ENCODE data around the gene ZFC3H1. TPM values are rescaled to one million over a fixed set of nuclear protein-coding genes. Genes with fewer than 3 reads are reported as not detected.

The ZFC3H1 gene
- polyA plus RNA-seq, 1 experiment, result 12.6 TPM

GRCh38 chr12:71685914-71686657, 22.4 kb upstream of the ZFC3H1 start, which contains the start of gene TMEM19:
TSS of gene TMEM19 (plus strand) at chr12:71686082. CDS start at chr12:71686681, 599 bp downstream.
- POLR2A ChIA-PET, result interaction anchor here (1.0 kb wide), 2 partner anchors 23 kb away, joined by 3 read pairs; partner anchors contain the start of gene ZFC3H1
- CTCF ChIA-PET, result interaction anchor here (0.9 to 2.4 kb wide), 9 partner anchors 9 to 61 kb away, joined by 3 to 10 read pairs (median 3); partner anchors contain the start of genes THAP2 and ZFC3H1
- TF ChIP-seq CTCF (IDR thresholded peaks at IDR 0.05; ENCODE audit: insufficient read depth, low read depth, low read length), result peak; percentile 44; the same call in 1 of the 2 replicates
- no peaks in the 10 kb centered on the region for H3K27me3 ChIP-seq (ENCODE audit: control insufficient read depth, insufficient read depth, low read length)
- peak within 1 kb of the TSS; percentile 85 for H3K4me3 ChIP-seq (ENCODE audit: low read depth, low read length)
- peak; percentile 56 for DNase-seq (ENCODE audit: low read depth)
- no peaks in the 10 kb centered on the region for H3K36me3 ChIP-seq (ENCODE audit: control insufficient read depth, insufficient read depth, low read length)

GRCh38 chr12:71685312-71685906, 21.8 kb upstream of the ZFC3H1 start:
- no peak for DNase-seq (ENCODE audit: low read depth)
- ChIA-PET POLR2A (interaction anchor here (1.0 kb wide), 1 partner anchor 22 kb away, joined by 3 read pairs; the partner anchor contains the start of gene ZFC3H1), CTCF (interaction anchor here (1.0 to 2.4 kb wide), 7 partner anchors 11 to 61 kb away, joined by 3 to 10 read pairs (median 7); partner anchors contain the start of genes THAP2 and ZFC3H1)
- Histone ChIP-seq H3K27me3 (ENCODE audit: control insufficient read depth, insufficient read depth, low read length) (no peaks in the 10 kb centered on the region), H3K4me3 (ENCODE audit: low read depth, low read length) (peak overlapping the region; percentile 85), H3K36me3 (ENCODE audit: control insufficient read depth, insufficient read depth, low read length) (no peaks in the 10 kb centered on the region)
- TF ChIP-seq CTCF (IDR thresholded peaks at IDR 0.05; ENCODE audit: insufficient read depth, low read depth, low read length), result no peak

- ChIA-PET CTCF (interaction anchor here (1.0 to 2.4 kb wide), 4 partner anchors 14 to 64 kb away, joined by 3 to 10 read pairs (median 5); partner anchors contain the start of genes THAP2 and ZFC3H1), POLR2A (no interaction called here)
- Histone ChIP-seq H3K36me3 (ENCODE audit: control insufficient read depth, insufficient read depth, low read length) (no peaks in the 10 kb centered on the region), H3K27me3 (ENCODE audit: control insufficient read depth, insufficient read depth, low read length) (no peaks in the 10 kb centered on the region), H3K4me3 (ENCODE audit: low read depth, low read length) (no peak overlapping the region)
- no peak for DNase-seq (ENCODE audit: low read depth)
- no peak for TF ChIP-seq CTCF (IDR thresholded peaks at IDR 0.05; ENCODE audit: insufficient read depth, low read depth, low read length)
Observed at GRCh38 chr12:71684081-71684480, 20.4 kb upstream of the ZFC3H1 start.

GRCh38 chr12:71683633-71684032, 20.0 kb upstream of the ZFC3H1 start:
- no peak for TF ChIP-seq CTCF (IDR thresholded peaks at IDR 0.05; ENCODE audit: insufficient read depth, low read depth, low read length)
- no peak overlapping the region for H3K4me3 ChIP-seq (ENCODE audit: low read depth, low read length)
- POLR2A ChIA-PET, result no interaction called here
- H3K36me3 ChIP-seq (ENCODE audit: control insufficient read depth, insufficient read depth, low read length), result no peaks in the 10 kb centered on the region
- CTCF ChIA-PET, result interaction anchor here (1.0 to 2.4 kb wide), 2 partner anchors 14 to 20 kb away, joined by 3 to 7 read pairs; partner anchors contain the start of genes THAP2 and ZFC3H1
- no peaks in the 10 kb centered on the region for H3K27me3 ChIP-seq (ENCODE audit: control insufficient read depth, insufficient read depth, low read length)
- no peak for DNase-seq (ENCODE audit: low read depth)

- H3K4me3 ChIP-seq (ENCODE audit: low read depth, low read length), result no peak overlapping the region
- no peak for DNase-seq (ENCODE audit: low read depth)
- CTCF ChIA-PET, result no interaction called here
- H3K36me3 ChIP-seq (ENCODE audit: control insufficient read depth, insufficient read depth, low read length), result no peaks in the 10 kb centered on the region
- TF ChIP-seq CTCF (IDR thresholded peaks at IDR 0.05; ENCODE audit: insufficient read depth, low read depth, low read length), result no peak
- H3K27me3 ChIP-seq (ENCODE audit: control insufficient read depth, insufficient read depth, low read length), result no peaks in the 10 kb centered on the region
- POLR2A ChIA-PET, result no interaction called here
Observed at GRCh38 chr12:71682466-71682865, 18.8 kb upstream of the ZFC3H1 start.
